ENCODE data around the gene ACAA2. TPM values are rescaled to one million over a fixed set of nuclear protein-coding genes. Genes with fewer than 3 reads are reported as not detected.

ACAA2 gene
- total RNA-seq, 1 donor from 2014 or later, result 91.9 TPM

DNA sequence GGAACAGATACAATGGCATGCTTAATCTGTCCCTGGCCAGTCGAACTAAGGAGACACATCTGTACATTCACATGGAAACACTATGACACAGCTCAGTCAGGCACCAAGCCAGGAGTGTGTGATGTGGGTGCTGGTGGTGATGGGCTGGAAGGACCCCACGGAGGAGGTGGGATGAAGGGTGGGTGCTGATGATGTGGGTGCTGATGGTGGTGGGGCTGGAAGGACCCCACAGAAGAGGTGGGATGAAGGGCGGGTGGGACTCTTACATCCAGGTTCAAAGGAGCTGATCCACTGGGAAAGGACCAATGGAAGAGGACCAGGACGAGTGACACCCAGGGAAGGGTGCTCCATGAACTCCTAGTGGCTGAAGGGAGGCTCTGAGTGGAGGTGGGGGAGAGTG lies 34.8 kb upstream of the ACAA2 start:
- Histone ChIP-seq H3K27ac (no peak overlapping the region), H4K20me1 (ENCODE audit: low read depth) (no peaks in the 10 kb centered on the region), H3F3A (ENCODE audit: low read depth) (no peaks in the 10 kb centered on the region), H3K36me3 (no peaks in the 10 kb centered on the region), H3K79me2 (ENCODE audit: low read depth) (no peaks in the 10 kb centered on the region), H3K4me3 (no peak overlapping the region), H3K4me1 (peaks cover 30% of the 10 kb centered on the region), H3K27me3 (no peaks in the 10 kb centered on the region), H3K9ac (no peak overlapping the region), H3K9me3 (ENCODE audit: low read depth) (no peaks in the 10 kb centered on the region), H2AFZ (replicated peaks) (no peak overlapping the region), H3K4me2 (no peak overlapping the region)
- H3K27ac Mint-ChIP-seq, result no peak overlapping the region
- peaks cover 6% of the 10 kb centered on the region for H3K36me3 Mint-ChIP-seq
- H3K4me3 Mint-ChIP-seq, result no peak overlapping the region
- H3K27me3 Mint-ChIP-seq (ENCODE audit: insufficient read depth, low read depth), result peaks cover 23% of the 10 kb centered on the region
- no peak for DNase-seq (ENCODE audit: low spot score)
- TF ChIP-seq, protein P1, sequence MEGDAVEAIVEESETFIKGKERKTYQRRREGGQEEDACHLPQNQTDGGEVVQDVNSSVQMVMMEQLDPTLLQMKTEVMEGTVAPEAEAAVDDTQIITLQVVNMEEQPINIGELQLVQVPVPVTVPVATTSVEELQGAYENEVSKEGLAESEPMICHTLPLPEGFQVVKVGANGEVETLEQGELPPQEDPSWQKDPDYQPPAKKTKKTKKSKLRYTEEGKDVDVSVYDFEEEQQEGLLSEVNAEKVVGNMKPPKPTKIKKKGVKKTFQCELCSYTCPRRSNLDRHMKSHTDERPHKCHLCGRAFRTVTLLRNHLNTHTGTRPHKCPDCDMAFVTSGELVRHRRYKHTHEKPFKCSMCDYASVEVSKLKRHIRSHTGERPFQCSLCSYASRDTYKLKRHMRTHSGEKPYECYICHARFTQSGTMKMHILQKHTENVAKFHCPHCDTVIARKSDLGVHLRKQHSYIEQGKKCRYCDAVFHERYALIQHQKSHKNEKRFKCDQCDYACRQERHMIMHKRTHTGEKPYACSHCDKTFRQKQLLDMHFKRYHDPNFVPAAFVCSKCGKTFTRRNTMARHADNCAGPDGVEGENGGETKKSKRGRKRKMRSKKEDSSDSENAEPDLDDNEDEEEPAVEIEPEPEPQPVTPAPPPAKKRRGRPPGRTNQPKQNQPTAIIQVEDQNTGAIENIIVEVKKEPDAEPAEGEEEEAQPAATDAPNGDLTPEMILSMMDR (IDR thresholded peaks at IDR 0.05), result no peak
- TF ChIP-seq EZH2 (IDR thresholded peaks at IDR 0.05), result no peak
- TF ChIP-seq EZH2phosphoT487 (IDR thresholded peaks at IDR 0.05), result no peak
- no peaks in the 10 kb centered on the region for H3K9me3 Mint-ChIP-seq
- H3K4me1 Mint-ChIP-seq, result peaks cover 54% of the 10 kb centered on the region

DNA sequence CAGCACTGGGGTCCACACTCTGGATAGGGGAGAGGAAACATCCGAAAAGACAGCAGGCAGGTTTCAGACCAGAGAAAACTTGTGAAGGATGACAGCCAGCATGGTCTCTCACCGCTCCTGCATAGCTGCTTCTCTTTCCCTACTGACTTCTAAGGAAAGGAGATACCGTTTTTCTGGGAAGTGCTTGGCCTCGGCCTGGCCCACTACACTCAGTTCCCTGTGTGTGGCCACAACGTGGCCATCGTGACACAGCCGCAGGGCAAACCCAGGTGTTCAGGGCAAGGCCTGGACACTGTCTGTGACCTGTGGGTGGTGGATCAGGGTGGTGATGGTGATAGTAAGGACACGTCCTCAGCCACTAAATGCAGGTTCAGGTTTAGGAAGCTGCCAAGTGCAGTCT lies 34.2 kb upstream of the ACAA2 start:
- no peaks in the 10 kb centered on the region for H3K9me3 ChIP-seq (ENCODE audit: low read depth)
- no peaks in the 10 kb centered on the region for H3K36me3 ChIP-seq
- no peaks in the 10 kb centered on the region for H3F3A ChIP-seq (ENCODE audit: low read depth)
- no peak overlapping the region for H3K27ac Mint-ChIP-seq
- no peak for TF ChIP-seq EZH2 (IDR thresholded peaks at IDR 0.05)
- H3K4me3 ChIP-seq, result no peak overlapping the region
- no peaks in the 10 kb centered on the region for H3K79me2 ChIP-seq (ENCODE audit: low read depth)
- no peaks in the 10 kb centered on the region for H3K9me3 Mint-ChIP-seq
- no peak for DNase-seq (ENCODE audit: low spot score)
- no peak overlapping the region for H3K4me3 Mint-ChIP-seq
- no peak overlapping the region for H3K27ac ChIP-seq
- H3K36me3 Mint-ChIP-seq, result peaks cover 6% of the 10 kb centered on the region
- no peak overlapping the region for H3K4me2 ChIP-seq
- H2AFZ ChIP-seq (replicated peaks), result no peak overlapping the region
- peaks cover 54% of the 10 kb centered on the region for H3K4me1 Mint-ChIP-seq
- no peaks in the 10 kb centered on the region for H3K27me3 ChIP-seq
- peaks cover 23% of the 10 kb centered on the region for H3K27me3 Mint-ChIP-seq (ENCODE audit: insufficient read depth, low read depth)
- no peak overlapping the region for H3K9ac ChIP-seq
- peaks cover 30% of the 10 kb centered on the region for H3K4me1 ChIP-seq
- H4K20me1 ChIP-seq (ENCODE audit: low read depth), result no peaks in the 10 kb centered on the region

DNA sequence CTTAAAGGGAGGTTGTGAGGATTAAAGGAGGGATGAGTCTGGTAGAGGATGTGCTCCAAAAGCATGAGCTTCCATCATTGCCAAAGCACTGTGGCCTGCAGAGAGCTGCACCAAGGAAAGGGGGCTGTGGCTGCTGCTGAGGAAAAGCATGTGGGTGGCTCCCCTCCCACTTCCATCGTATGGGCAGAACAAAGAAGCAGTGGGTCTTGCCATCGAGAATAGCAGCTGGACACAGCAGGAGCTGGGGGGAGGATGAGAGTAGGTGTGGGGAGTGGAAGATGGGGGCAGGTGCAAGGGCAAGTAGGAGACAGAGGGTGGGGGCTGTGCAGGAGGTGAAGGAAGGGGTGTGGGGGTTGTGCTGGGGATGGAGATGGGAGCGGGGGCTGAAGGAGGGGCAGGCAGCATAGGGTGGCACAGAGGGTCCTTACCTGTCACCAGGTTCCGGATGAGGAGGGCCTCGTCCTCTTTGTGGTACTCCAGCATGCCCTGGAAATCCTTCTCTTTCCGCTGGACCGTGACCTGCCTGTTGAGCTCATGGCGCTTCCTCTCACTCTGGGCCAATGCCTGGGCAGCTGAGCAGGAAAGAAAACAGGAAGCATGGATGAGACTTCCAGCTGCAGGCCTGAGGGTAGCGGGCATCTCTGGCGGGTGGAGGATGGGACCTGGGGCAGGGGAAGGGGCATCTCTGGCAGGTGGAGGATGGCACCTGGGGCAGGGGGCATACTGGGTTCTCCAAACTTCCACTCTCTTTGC lies 33.6 kb upstream of the ACAA2 start:
- no peak overlapping the region for H3K27ac ChIP-seq
- H2AFZ ChIP-seq (replicated peaks), result no peak overlapping the region
- no peaks in the 10 kb centered on the region for H3F3A ChIP-seq (ENCODE audit: low read depth)
- H3K36me3 Mint-ChIP-seq, result peaks cover 6% of the 10 kb centered on the region
- H3K9me3 ChIP-seq (ENCODE audit: low read depth), result no peaks in the 10 kb centered on the region
- H3K9me3 Mint-ChIP-seq, result no peaks in the 10 kb centered on the region
- no peak overlapping the region for H3K27ac Mint-ChIP-seq
- H3K4me3 ChIP-seq, result no peak overlapping the region
- no peak overlapping the region for H3K9ac ChIP-seq
- H3K27me3 Mint-ChIP-seq (ENCODE audit: insufficient read depth, low read depth), result peaks cover 23% of the 10 kb centered on the region
- TF ChIP-seq, protein P1 (IDR thresholded peaks at IDR 0.05), result no peak
- no peaks in the 10 kb centered on the region for H4K20me1 ChIP-seq (ENCODE audit: low read depth)
- H3K4me1 Mint-ChIP-seq, result peaks cover 54% of the 10 kb centered on the region
- no peak overlapping the region for H3K4me2 ChIP-seq
- no peaks in the 10 kb centered on the region for H3K27me3 ChIP-seq
- peaks cover 30% of the 10 kb centered on the region for H3K4me1 ChIP-seq
- H3K36me3 ChIP-seq, result no peaks in the 10 kb centered on the region
- H3K4me3 Mint-ChIP-seq, result no peak overlapping the region
- H3K79me2 ChIP-seq (ENCODE audit: low read depth), result no peaks in the 10 kb centered on the region
- no peak for DNase-seq (ENCODE audit: low spot score)

DNA sequence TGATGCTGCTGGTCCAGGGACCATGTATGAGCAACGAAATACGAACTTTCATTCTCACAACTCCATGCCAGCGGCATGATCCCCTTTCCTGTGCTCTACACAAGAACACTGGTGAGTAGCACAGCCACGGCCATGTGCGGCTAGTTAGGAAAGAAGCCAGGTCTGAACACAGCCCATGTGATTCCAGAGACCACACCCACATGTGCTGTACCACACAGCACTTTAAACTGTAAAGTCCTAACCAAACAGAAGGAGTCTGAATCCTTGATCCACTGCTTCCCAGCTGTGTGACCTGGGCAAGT lies 33.0 kb upstream of the ACAA2 start:
- Histone ChIP-seq H3K27ac (no peak overlapping the region), H3K27me3 (no peaks in the 10 kb centered on the region), H4K20me1 (ENCODE audit: low read depth) (no peaks in the 10 kb centered on the region), H3K79me2 (ENCODE audit: low read depth) (no peaks in the 10 kb centered on the region), H3K4me2 (peak overlapping the region; percentile 37), H3K9ac (no peak overlapping the region), H3K36me3 (no peaks in the 10 kb centered on the region), H3K4me1 (peaks cover 30% of the 10 kb centered on the region), H2AFZ (replicated peaks) (no peak overlapping the region), H3F3A (ENCODE audit: low read depth) (no peaks in the 10 kb centered on the region), H3K9me3 (ENCODE audit: low read depth) (no peaks in the 10 kb centered on the region), H3K4me3 (no peak overlapping the region)
- no peak for DNase-seq (ENCODE audit: low spot score)
- TF ChIP-seq EZH2 (IDR thresholded peaks at IDR 0.05) (no peak), EZH2phosphoT487 (IDR thresholded peaks at IDR 0.05) (no peak)
- TF ChIP-seq, protein P1 (IDR thresholded peaks at IDR 0.05), result no peak
- Mint-ChIP-seq H3K36me3 (peaks cover 6% of the 10 kb centered on the region), H3K9me3 (no peaks in the 10 kb centered on the region), H3K27ac (no peak overlapping the region), H3K4me3 (no peak overlapping the region), H3K27me3 (ENCODE audit: insufficient read depth, low read depth) (peaks cover 23% of the 10 kb centered on the region), H3K4me1 (peaks cover 53% of the 10 kb centered on the region)

All from neural progenitor cell (in vitro differentiated cells).